Gastrocnemius medialis (tissue), 4 donors: ENCODE data around the gene SAE1.

Source experiments
- CTCF ChIP-seq, 5 experiments: fragments of 450-650 bp in 3 of 5; fragments of 200-600 bp in 2 of 5; sonication (generic) in 2 of 5; IDR thresholded peaks in 4 of 5; conservative IDR thresholded peaks in 1 of 5; 1 replicate in 4 of 5; 2 replicates in 1 of 5; pipeline ENCODE4 v1.5.1; 2016 to 2019; ENCODE audit warnings: antibody characterized with exemption in 5 of 5, mild to moderate bottlenecking in 3 of 5, moderate library complexity in 3 of 5
- POLR2A ChIP-seq, 2 donors: fragments of 450-650 bp; IDR thresholded peaks; one replicate each; pipeline ENCODE4 v1.6.1; 2017; ENCODE audit warnings: antibody characterized with exemption in 2 of 2, mild to moderate bottlenecking in 2 of 2, moderate library complexity in 2 of 2

- no peak for TF ChIP-seq CTCF (IDR thresholded peaks at IDR 0.05 in 4 of 5, conservative IDR thresholded peaks at IDR 0.05 in 1 of 5)
- TF ChIP-seq POLR2A (IDR thresholded peaks at IDR 0.05) = no peak
These were observed 72.6 kb downstream of the SAE1 start for GRCh38 chr19:47203254-47203653.
